ENCODE results near the gene RFXANK. TPM values are rescaled to one million over a fixed set of nuclear protein-coding genes. Genes with fewer than 3 reads are reported as not detected.
A peak's percentile ranks its signal among the peaks of the same experiment; 100 is the strongest.
"Not testable (repeated sequence)": the region's sequence is repeated elsewhere in the genome, so short reads cannot be mapped to it uniquely, and the experiment has no call there.

Gene RFXANK, protein sequence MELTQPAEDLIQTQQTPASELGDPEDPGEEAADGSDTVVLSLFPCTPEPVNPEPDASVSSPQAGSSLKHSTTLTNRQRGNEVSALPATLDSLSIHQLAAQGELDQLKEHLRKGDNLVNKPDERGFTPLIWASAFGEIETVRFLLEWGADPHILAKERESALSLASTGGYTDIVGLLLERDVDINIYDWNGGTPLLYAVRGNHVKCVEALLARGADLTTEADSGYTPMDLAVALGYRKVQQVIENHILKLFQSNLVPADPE
- 47.3 and 62.0 TPM in 2 replicates for total RNA-seq (2014; rRNA removed; shearing (Covaris generic))
- 34.7 and 46.8 TPM in 2 replicates for polyA plus RNA-seq (2015; cell fraction: cytosol; rRNA removed)
- 71.0 and 106 TPM in 2 replicates for polyA plus RNA-seq (2015; cell fraction: nucleus; rRNA removed)

DNA sequence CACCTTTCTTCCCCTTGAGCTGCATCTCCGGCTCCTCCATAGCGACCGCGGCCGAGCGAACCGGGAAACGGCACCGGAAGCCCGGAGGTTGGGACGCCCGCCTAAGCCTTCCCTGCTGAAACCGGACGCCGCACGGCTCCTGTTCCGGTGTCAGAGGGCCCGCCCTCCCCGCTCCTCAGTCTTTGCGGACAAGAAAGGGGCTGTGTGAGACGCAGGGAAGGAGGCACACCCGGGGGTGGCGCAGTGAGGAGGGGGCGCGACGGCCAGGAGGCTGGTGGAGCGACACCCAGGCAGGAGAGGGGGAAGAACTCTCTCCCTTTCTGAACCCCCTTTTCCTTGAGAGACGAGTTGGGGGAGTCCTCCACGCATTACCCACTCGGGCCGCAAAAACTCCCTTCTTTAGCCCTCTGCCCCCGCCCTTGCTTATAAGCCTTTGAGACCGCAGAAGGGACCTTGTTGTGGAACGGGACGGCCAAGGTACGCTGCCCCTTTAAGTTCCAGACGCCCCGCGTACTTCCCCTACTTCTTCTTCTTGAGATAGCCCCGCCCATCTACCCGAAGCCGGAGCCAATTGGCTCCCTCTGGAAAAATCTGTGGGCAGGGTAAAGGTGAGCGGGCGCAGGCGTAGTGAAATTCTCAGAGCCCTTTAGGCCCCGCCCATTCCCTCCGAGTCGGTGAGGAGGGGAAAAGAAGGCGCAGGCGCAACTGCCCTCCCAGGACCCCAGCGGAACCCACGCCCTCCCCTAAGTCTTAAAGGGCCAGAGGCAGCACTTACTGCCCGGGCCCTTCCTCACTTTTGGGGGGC lies at the start of gene RFXANK, which contains the start of gene BORCS8:
TSS of gene RFXANK (plus strand) at position 181 of the 805 bp plus-strand sequence. CDS start 1,689 bp downstream, outside the sequence.
TSS of gene BORCS8 (minus strand) at position 75 of the 805 bp plus-strand sequence. CDS start at position 40, 35 bp downstream.
- in situ Hi-C loops (cut with HindIII; ENCODE audit: low pct_unique_long_range_greater_than_20kb, low sequenced_read_pairs) = no loop called here
- peak; percentile 98 for DNase-seq (ENCODE audit: low read depth, low spot score)

DNA sequence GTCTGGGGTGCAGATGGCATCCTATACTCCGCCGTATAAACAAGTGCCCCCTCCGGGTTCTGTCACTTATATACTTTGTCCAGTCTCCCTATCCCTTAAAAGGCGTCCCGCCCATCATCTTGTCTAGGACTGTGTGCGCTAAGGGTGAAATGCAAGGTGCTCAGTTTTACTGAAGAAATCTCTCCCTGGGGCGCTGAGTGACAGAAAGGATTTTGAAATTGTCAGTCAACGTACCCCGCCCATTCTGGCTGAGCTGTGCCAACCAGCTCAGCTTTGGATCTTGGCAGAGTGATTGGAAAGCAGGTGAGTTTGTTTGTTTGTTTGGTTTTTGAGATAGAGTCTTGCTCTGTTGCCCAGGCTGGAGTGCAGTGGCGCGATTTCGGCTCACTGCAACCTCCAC lies 49.7 kb upstream of the RFXANK start:
- DNase-seq (ENCODE audit: low read depth, low spot score) = no peak
- in situ Hi-C loops (cut with HindIII; ENCODE audit: low pct_unique_long_range_greater_than_20kb, low sequenced_read_pairs) = no loop called here

DNA sequence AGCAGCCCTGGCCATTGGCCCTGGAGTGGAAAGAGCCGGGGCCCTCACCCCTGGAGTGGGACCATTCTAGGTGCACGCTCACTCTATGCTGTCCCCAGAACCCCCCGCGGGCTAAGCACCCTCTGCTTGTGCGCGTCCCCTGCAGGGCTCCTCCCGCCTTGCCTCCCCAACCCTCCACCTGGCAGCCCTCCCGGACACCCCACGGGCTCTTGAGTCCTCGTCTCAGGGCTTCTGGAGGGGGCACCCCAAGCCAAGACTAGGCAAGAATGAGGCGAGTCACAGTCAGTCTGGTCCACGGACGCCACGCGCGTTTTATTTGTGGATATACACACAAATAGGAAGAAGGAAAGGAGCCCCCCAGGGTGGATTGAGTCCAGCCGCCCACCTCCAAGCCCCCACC lies 46.8 kb upstream of the RFXANK start:
- no peak for DNase-seq (ENCODE audit: low read depth, low spot score)
- in situ Hi-C loops (cut with HindIII; ENCODE audit: low pct_unique_long_range_greater_than_20kb, low sequenced_read_pairs) = no loop called here

DNA sequence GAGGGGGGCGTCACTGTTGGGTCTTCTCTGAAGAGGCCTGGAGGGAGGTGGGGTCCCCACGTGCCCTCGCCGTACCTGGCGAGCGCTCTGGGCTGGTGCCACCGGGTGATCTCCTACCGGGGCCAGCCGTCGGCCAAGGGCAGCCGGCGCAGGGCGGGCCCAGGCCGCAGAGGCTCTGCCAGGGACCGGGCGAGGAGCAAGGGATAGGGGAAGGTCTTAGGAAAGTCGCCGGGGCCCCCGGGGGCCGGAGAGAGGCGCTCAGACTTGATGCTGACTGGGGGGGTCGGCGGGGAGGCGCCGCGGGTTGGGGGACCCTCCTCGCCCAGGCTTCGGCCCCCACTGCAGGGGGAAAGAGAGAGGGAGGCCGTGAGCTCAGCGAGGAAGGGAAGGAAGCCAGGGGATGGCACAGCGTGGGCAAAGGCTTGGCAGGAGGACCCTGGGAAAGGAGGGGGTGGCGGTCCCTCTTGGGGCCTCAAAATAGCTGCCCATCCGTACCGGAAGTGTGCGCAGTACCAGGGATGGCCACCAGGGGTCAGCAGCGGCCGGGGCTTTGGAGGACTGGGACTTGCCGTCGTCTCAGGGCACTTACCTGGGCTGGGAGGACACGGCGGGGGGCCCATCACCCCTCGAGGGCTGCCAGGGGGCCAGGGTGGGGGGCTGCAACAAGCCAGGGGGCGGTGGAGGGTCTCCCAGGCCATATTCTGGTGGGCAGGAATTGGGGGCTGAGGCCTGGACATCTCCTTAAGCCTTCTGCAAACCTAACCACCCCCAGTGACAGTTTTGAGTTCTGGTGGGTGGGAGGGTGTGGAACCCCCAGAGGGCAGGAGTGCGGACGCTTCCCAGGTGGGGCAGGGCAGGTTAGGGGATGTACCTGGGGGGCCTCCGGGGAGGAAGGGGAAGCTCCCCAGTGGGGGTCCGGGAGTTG lies 46.1 kb upstream of the RFXANK start:
- peak; percentile 60 for DNase-seq (ENCODE audit: low read depth, low spot score)
- in situ Hi-C loops (cut with HindIII; ENCODE audit: low pct_unique_long_range_greater_than_20kb, low sequenced_read_pairs) = no loop called here

DNA sequence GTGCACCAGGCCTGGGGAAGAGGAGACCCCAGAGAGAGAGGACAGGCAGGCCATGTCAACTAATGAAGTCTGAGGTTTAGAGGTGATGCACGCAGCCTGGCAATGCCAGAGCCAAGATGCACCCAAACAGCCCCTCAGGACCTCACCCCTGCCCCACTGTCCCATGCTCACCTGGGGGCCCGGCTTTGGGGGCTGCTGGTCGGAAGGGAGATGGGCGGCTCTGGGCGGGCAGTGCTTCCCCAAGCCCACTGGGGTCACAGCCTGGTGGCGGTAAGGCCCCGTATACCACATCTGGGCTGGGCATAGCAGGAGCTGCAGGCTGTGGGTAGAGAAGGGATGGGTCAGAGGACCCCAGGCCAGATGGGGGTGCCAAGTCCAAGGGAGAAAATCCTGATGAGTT lies 45.2 kb upstream of the RFXANK start:
- in situ Hi-C loops (cut with HindIII; ENCODE audit: low pct_unique_long_range_greater_than_20kb, low sequenced_read_pairs) = no loop called here

DNA sequence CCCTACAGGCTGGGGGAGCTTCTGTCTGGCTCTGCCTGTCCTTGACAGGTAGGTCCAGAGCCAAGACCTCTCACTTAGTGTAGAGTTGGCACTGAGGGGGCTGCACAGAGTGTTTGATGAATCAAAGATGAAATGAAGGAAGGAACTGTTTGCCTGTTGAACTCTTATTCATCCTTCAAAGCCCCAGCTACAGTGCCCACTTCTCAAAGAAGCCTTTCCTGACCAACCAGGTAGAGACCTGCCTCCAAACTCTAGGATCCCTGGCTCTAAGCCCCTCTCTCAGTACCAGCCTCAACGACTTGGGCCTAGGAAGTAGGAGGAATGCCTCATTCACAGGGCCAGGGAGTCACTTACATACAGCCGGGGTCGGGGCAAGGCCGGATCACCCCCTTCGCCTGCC lies 44.7 kb upstream of the RFXANK start:
- no peak for DNase-seq (ENCODE audit: low read depth, low spot score)
- in situ Hi-C loops (cut with HindIII; ENCODE audit: low pct_unique_long_range_greater_than_20kb, low sequenced_read_pairs) = no loop called here

More for the DNA sequence above, 45.2 kb upstream of the RFXANK start:
- DNase-seq (ENCODE audit: low read depth, low spot score) = no peak

DNA sequence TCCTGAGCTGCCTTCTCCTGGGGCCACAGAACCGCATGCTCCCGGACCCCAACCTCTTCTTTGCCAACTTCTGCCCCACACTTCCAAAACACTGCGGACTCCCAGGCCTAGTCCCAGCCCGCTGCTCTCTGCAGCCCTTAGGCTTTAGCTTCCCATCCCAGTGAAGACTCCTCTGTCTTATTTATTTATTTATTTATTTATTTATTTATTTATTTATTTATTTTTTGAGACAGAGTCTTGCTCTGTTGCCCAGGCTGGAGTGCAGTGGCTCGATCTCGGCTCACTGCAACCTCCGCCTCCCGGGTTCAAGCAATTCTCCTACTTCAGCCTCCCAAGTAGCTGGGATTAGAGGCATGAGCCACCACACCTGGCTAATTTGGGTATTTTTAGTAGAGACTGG lies 43.6 kb upstream of the RFXANK start:
- DNase-seq (ENCODE audit: low read depth, low spot score); in situ Hi-C loops (cut with HindIII; ENCODE audit: low pct_unique_long_range_greater_than_20kb, low sequenced_read_pairs): not testable (repeated sequence)

DNA sequence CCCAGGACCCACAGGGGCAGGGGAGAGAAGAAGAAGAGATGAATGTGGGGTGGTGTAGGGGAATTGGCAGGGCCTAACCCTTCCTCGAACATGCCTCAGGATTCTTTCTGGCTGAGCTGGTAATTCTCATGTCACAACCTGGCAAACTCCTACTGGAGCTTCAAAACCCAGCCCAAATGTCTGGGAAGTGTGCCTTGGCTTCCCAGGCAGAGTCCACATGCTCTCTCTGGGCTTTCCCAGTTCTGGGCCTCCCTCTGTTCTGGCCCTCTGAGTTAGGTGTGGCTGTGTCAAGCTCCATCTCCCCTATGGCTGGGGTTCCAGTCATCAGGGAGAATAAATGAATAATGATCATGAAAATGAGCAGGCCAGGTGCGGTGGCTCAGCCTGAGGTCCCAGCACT lies 42.6 kb upstream of the RFXANK start:
- DNase-seq (ENCODE audit: low read depth, low spot score) = no peak
- in situ Hi-C loops (cut with HindIII; ENCODE audit: low pct_unique_long_range_greater_than_20kb, low sequenced_read_pairs) = no loop called here

DNA sequence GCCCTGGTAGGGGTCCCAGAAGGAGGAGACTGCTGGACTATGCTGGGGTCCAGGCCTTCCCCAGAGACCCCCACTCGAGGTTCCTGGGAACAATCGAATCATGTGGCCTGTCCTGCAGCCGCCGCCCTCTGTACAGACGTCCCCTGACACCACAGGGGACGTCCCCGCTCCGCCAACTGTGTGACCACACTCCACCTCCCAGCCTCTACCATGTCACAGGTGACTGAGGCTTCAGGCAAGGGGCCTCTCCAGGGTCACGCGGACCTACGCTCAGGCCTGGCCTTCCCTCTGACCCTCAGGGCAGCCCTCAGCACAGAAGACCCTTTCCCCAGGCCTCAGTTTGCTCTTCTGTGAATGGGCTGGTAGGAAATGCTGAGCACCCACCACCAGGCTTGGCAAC lies 40.6 kb upstream of the RFXANK start:
- DNase-seq (ENCODE audit: low read depth, low spot score) = no peak
- in situ Hi-C loops (cut with HindIII; ENCODE audit: low pct_unique_long_range_greater_than_20kb, low sequenced_read_pairs) = no loop called here

DNA sequence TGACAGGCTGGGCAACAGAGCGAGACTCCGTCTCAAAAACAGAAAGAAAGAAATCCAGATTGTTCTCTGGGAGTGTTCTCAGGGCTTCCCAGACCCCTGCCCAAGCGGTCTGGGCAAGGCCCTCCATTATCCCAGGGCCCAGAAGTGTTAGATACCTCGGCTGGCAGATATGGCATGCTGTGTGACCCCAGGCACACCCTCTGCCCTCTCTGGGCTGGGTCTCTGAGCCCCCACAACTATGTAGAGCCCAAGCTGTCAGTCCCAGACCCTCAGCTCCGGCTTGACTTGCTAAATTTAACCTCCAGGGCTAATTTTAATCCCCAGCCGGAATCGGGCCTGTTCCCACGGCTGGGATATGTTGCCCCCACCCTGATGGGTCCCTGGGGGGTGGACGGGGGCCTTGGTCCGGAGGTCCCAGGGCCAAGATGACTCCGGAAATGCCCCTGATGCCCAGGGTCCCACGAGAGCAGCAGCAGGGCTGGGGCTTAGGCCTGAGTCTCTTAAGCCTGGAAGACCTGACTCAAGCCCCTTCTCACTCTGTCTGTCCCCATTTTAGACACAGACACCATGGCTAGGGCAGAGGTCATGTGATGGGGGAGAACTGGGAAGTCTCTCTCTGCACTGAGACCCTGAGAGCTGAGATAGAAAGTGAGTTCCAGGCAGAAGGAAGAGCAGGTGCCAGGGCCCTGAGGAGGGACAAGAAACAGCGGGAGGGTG lies 39.2 kb upstream of the RFXANK start:
- in situ Hi-C loops (cut with HindIII; ENCODE audit: low pct_unique_long_range_greater_than_20kb, low sequenced_read_pairs) = no loop called here
- no peak for DNase-seq (ENCODE audit: low read depth, low spot score)

DNA sequence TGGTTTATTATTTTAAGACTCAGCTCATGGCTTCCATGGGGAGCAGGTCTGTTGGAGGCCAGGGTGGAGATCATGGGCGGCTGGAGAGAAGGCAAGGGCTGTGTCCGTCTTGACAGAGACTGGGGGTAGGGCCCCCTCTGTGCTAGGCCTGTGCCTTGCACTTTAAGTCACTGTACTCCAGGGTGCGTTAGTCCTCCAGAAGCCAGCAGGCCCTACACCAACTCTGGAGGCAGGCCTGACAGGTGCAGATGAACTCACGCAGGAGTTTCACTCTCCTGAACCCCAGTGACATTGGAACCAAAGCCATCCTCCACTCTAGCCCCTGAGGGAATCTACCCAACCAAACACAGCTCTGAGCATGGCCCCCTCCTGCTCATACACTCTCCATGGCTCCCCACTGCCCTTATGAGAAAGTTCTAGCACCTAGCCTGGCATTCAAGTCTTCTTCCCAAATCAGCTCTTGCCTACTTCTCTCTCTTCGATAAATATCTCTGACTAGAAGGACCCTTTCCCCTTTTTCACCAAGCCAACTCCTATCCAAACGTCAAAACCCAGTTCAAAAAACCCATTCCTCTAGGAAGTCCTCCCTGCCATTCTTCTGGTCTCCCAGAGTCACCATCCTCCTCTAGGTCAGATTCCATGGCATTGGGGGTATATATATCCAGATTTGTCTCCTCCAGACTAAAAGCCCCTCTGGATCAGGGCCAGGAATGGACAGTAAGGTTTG lies 37.1 kb upstream of the RFXANK start:
- DNase-seq (ENCODE audit: low read depth, low spot score) = no peak
- in situ Hi-C loops (cut with HindIII; ENCODE audit: low pct_unique_long_range_greater_than_20kb, low sequenced_read_pairs) = no loop called here

DNA sequence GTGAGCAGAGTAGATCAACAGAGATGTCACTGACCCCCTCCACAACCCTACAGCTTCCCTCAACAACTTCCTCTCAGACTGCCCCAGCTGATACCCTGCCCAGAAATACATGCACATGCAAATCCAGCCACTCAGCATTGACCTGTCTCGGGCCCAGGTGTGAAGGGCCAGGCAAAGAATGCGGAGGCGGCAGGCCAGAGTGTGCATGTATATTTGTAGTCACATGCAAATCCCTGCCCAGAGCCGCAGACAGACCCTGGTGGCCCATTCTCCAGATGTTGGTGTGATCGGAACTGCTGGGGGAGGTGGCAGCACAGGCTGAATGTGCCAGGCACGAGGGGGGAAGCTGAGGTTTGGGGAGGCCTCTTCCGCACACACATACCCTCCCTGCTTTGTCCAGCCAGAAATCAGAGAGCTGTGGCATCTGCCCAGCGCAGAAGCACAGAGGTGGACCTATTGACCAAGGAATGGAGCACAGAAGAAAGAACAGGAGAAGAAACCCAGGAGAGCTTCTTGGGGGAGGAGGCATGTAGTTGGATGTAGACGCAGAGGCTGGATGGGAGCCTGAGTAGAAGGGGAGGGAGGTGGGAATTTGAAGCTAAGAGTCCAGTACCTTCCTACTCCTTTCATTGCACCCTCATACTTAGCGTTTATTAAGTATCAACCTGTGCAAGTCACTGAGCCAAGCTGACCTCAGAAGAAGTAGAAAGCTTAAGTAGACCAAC lies 36.4 kb upstream of the RFXANK start:
- in situ Hi-C loops (cut with HindIII; ENCODE audit: low pct_unique_long_range_greater_than_20kb, low sequenced_read_pairs) = no loop called here
- no peak for DNase-seq (ENCODE audit: low read depth, low spot score)

DNA sequence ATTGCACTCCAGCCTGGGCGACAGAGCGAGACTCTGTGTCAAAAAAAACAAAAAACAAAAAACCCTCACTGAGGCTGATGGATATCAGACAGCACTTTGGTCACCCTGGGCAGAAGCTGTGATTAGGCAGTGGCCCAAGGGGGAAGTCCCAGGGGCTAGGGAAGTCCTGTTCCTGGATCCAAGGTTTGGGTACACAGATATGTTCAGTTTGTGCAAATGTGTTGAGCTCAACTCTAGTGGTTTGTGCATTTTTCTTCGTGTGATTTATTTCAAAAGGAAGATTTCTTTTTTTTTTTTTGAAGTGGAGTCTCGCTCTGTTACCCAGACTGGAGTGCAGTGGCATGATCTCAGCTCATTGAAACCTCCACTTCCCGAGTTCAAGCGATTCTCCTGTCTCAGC lies 34.2 kb upstream of the RFXANK start:
- in situ Hi-C loops (cut with HindIII; ENCODE audit: low pct_unique_long_range_greater_than_20kb, low sequenced_read_pairs) = no loop called here
- no peak for DNase-seq (ENCODE audit: low read depth, low spot score)

DNA sequence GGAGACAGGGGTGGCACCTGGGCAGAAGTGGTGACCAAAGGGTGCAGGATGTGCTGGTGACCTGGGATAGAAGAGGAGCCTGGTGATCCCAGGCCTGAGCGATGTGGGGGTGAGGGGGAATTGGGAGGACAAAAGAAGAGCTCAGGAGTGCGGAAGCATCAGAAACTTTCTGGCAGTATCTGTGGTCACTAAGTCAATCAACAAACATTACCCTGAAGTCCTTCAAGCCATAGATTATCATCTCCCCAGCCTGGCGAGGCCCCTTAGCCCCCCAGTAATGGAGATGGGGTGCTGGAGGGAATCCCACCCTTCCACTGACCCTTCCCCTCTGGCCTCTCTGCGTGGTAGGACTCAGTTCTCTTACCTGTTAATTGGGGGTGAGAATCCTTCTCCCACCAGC lies 32.5 kb upstream of the RFXANK start:
- in situ Hi-C loops (cut with HindIII; ENCODE audit: low pct_unique_long_range_greater_than_20kb, low sequenced_read_pairs) = no loop called here
- no peak for DNase-seq (ENCODE audit: low read depth, low spot score)

DNA sequence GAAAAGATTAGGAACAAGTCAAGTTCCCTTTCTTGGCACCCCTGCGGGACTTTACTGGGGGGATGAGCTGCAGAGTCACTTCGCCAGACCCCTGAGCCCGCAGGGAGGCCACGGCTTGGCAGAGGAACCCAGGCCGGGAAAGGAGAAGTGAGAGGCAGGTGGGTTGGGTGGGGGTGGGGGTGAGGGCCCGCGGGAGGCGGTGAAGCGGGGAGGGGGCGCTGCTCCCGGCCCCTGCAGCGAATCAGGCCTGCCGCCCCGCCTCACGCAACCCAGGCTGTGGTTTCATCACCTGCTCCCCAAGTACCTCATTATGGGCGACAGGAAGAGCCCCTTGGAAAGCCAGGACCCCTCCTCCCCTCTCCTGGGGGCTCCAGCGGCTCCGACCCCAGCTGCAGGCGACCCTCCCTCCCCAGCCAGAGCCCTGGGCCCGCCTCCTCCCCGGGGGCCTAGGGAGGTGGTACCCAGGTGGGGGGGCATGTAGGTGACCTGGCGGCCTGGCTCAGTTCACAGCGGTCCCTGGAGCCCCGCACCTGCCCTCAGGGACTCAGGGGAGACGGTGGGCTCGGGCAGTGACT lies 31.5 kb upstream of the RFXANK start:
- no peak for DNase-seq (ENCODE audit: low read depth, low spot score)
- in situ Hi-C loops (cut with HindIII; ENCODE audit: low pct_unique_long_range_greater_than_20kb, low sequenced_read_pairs) = no loop called here

DNA sequence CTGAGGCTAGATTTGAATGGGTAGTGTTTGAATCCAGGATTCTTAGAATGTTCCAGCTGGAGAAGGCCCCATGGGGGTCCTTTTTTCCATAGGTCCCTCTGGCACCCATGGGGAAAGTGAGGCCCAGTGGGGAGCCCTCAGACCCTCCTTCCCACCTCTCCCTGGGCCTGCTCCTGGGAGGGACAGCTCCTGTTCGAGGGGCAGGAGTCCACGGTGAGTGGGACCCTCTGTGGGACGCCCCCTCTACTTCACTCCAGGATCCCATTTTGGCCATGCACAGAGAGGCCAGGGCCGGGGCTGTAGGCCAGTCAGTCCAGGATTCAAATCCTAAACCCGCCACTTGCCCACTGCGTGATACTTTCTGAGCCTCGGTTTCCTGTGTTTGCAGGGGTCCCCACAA lies 29.6 kb upstream of the RFXANK start:
- no peak for DNase-seq (ENCODE audit: low read depth, low spot score)
- in situ Hi-C loops (cut with HindIII; ENCODE audit: low pct_unique_long_range_greater_than_20kb, low sequenced_read_pairs) = no loop called here
